WTC11 (cell line): ENCODE data around the gene SHROOM3.

ENCODE experiments used
- CTCF ChIP-seq: fragments of 200-600 bp; IDR thresholded peaks from 2 replicates; pipeline ENCODE4 v1.8.0; 2022; ENCODE audit warnings: antibody characterized with exemption
- JUN ChIP-seq: sonication (generic); formaldehyde crosslinking; IDR thresholded peaks from 2 replicates; pipeline ENCODE4 v1.8.0; 2023; ENCODE audit warnings: mild to moderate bottlenecking, missing genetic modification reagents
- MLX ChIP-seq: sonication (generic); formaldehyde crosslinking; IDR thresholded peaks from 2 replicates; pipeline ENCODE4 v1.8.1; 2023; ENCODE audit warnings: mild to moderate bottlenecking, missing genetic modification reagents, moderate library complexity
- MXD4 ChIP-seq: fragments of 250-450 bp; sonication (Bioruptor Pico); IDR thresholded peaks from 2 replicates; pipeline ENCODE4 v1.8.0; 2021; ENCODE audit warnings: mild to moderate bottlenecking, moderate library complexity, borderline replicate concordance
- OVOL2 ChIP-seq: fragments of 250-450 bp; sonication (Bioruptor Pico); IDR thresholded peaks from 2 replicates; pipeline ENCODE4 v1.9.0; 2021; ENCODE audit warnings: mild to moderate bottlenecking, borderline replicate concordance
- SP1 ChIP-seq: sonication (generic); formaldehyde crosslinking; conservative IDR thresholded peaks from 2 replicates; pipeline ENCODE4 v1.8.1; 2022; ENCODE audit warnings: missing genetic modification reagents
- ZNF121 ChIP-seq: sonication (generic); formaldehyde crosslinking; IDR thresholded peaks from 2 replicates; pipeline ENCODE4 v1.8.0; 2023; ENCODE audit warnings: missing genetic modification reagents
- ZNF232 ChIP-seq: sonication (generic); formaldehyde crosslinking; IDR thresholded peaks from 2 replicates; pipeline ENCODE4 v1.8.0; 2022; ENCODE audit warnings: mild to moderate bottlenecking, missing genetic modification reagents
- ZNF396 ChIP-seq: fragments of 250-450 bp; sonication (Bioruptor Pico); IDR thresholded peaks from 2 replicates; pipeline ENCODE4 v1.8.0; 2021; ENCODE audit warnings: mild to moderate bottlenecking, moderate library complexity, borderline replicate concordance
- TF ChIP-seq, protein P1 (sequence below): sonication (generic); formaldehyde crosslinking; IDR thresholded peaks from 2 replicates; pipeline ENCODE4 v1.8.1; 2022; ENCODE audit warnings: low read depth, missing genetic modification reagents, borderline replicate concordance
- TF ChIP-seq, protein P2 (sequence below): sonication (generic); formaldehyde crosslinking; IDR thresholded peaks from 2 replicates; pipeline ENCODE4 v1.8.1; 2022; ENCODE audit warnings: mild to moderate bottlenecking, missing genetic modification reagents, moderate library complexity, borderline replicate concordance
- TF ChIP-seq, protein P3 (sequence below): sonication (generic); formaldehyde crosslinking; IDR thresholded peaks from 2 replicates; pipeline ENCODE4 v1.8.0; 2022; ENCODE audit warnings: mild to moderate bottlenecking, missing genetic modification reagents
- TF ChIP-seq, protein P4 (sequence below): sonication (generic); formaldehyde crosslinking; IDR thresholded peaks from 2 replicates; pipeline ENCODE4 v1.8.0; 2023; ENCODE audit warnings: missing genetic modification reagents

- TF ChIP-seq CTCF (no peak), MLX (no peak), SP1 (CRISPR knock-in tag) (no peak), ZNF396 (CRISPR knock-in tag) (no peak), MXD4 (CRISPR knock-in tag) (no peak), JUN (CRISPR knock-in tag) (no peak), ZNF232 (no peak), ZNF121 (CRISPR knock-in tag) (no peak), OVOL2 (CRISPR knock-in tag) (no peak)
- TF ChIP-seq, protein P1, sequence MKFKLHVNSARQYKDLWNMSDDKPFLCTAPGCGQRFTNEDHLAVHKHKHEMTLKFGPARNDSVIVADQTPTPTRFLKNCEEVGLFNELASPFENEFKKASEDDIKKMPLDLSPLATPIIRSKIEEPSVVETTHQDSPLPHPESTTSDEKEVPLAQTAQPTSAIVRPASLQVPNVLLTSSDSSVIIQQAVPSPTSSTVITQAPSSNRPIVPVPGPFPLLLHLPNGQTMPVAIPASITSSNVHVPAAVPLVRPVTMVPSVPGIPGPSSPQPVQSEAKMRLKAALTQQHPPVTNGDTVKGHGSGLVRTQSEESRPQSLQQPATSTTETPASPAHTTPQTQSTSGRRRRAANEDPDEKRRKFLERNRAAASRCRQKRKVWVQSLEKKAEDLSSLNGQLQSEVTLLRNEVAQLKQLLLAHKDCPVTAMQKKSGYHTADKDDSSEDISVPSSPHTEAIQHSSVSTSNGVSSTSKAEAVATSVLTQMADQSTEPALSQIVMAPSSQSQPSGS = no peak
- TF ChIP-seq, protein P2, sequence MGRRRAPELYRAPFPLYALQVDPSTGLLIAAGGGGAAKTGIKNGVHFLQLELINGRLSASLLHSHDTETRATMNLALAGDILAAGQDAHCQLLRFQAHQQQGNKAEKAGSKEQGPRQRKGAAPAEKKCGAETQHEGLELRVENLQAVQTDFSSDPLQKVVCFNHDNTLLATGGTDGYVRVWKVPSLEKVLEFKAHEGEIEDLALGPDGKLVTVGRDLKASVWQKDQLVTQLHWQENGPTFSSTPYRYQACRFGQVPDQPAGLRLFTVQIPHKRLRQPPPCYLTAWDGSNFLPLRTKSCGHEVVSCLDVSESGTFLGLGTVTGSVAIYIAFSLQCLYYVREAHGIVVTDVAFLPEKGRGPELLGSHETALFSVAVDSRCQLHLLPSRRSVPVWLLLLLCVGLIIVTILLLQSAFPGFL (CRISPR knock-in tag) = no peak
- TF ChIP-seq, protein P3, sequence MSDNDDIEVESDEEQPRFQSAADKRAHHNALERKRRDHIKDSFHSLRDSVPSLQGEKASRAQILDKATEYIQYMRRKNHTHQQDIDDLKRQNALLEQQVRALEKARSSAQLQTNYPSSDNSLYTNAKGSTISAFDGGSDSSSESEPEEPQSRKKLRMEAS (CRISPR knock-in tag) = no peak
- TF ChIP-seq, protein P4, sequence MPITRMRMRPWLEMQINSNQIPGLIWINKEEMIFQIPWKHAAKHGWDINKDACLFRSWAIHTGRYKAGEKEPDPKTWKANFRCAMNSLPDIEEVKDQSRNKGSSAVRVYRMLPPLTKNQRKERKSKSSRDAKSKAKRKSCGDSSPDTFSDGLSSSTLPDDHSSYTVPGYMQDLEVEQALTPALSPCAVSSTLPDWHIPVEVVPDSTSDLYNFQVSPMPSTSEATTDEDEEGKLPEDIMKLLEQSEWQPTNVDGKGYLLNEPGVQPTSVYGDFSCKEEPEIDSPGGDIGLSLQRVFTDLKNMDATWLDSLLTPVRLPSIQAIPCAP (CRISPR knock-in tag) = no peak
Measured at GRCh38 chr4:76723924-76724323, 288.9 kb downstream of the SHROOM3 start.
